HS-5 (cell line): ENCODE data around the gene MMP15.
"Not testable (repeated sequence)": the region's sequence is repeated elsewhere in the genome, so short reads cannot be mapped to it uniquely, and the experiment has no call there.

ENCODE experiments used
- DNase-seq: peaks from one replicate; pipeline ENCODE4 v3.0.0-alpha.2; 2012; ENCODE audit warnings: low read depth

The MMP15 gene

GRCh38 chr16:58049232-58050185 is 24.0 kb downstream of the MMP15 start:
- DNase-seq, result no peak

- DNase-seq, result no peak
These were observed 25.7 kb downstream of the MMP15 start for GRCh38 chr16:58051296-58051695.

GRCh38 chr16:58051821-58052603 is 26.5 kb downstream of the MMP15 start:
- no peak for DNase-seq

GRCh38 chr16:58053682-58054005 is 28.1 kb downstream of the MMP15 start:
- no peak for DNase-seq

- no peak for DNase-seq
These were observed 28.7 kb downstream of the MMP15 start for GRCh38 chr16:58054289-58054688.

GRCh38 chr16:58056580-58056979 is 31.0 kb downstream of the MMP15 start:
- no peak for DNase-seq

GRCh38 chr16:58057121-58057520 is 31.6 kb downstream of the MMP15 start:
- no peak for DNase-seq

- no peak for DNase-seq
These were observed 32.2 kb downstream of the MMP15 start for GRCh38 chr16:58057784-58058183.

GRCh38 chr16:58062821-58063220 is 37.3 kb downstream of the MMP15 start:
- no peak for DNase-seq

GRCh38 chr16:58063377-58064076 is 38.0 kb downstream of the MMP15 start:
- no peak for DNase-seq

GRCh38 chr16:58070585-58070984 is 45.0 kb downstream of the MMP15 start:
- DNase-seq, result no peak

- not testable (repeated sequence) for DNase-seq
These were observed 46.6 kb downstream of the MMP15 start for GRCh38 chr16:58072134-58072533.

- DNase-seq, result not testable (repeated sequence)
These were observed 47.5 kb downstream of the MMP15 start for GRCh38 chr16:58073086-58073485.

- DNase-seq, result no peak
These were observed 49.1 kb downstream of the MMP15 start for GRCh38 chr16:58074657-58075056.

GRCh38 chr16:58076514-58076913 is 51.0 kb downstream of the MMP15 start:
- no peak for DNase-seq

- DNase-seq, result no peak
These were observed 52.2 kb downstream of the MMP15 start for GRCh38 chr16:58077796-58078195.

GRCh38 chr16:58080657-58081056 is 55.1 kb downstream of the MMP15 start:
- not testable (repeated sequence) for DNase-seq

- DNase-seq, result no peak
These were observed 56.8 kb downstream of the MMP15 start for GRCh38 chr16:58082381-58082780.

- no peak for DNase-seq
These were observed 59.1 kb downstream of the MMP15 start for GRCh38 chr16:58084635-58085034.

- DNase-seq, result no peak
These were observed 59.6 kb downstream of the MMP15 start for GRCh38 chr16:58085171-58085570.

GRCh38 chr16:58085584-58086251 is 60.2 kb downstream of the MMP15 start:
- no peak for DNase-seq
